22Rv1 (cell line): Measurements from ENCODE around the gene SLC7A8.

Experiments used
- H3K27ac ChIP-seq: fragments of 450-650 bp; 2 replicates; pipeline ENCODE4 v1.5.1; 2017
- ZFX ChIP-seq: fragments of 450-650 bp; IDR thresholded peaks from 2 replicates; pipeline ENCODE4 v1.6.1; 2017; ENCODE audit warnings: antibody characterized with exemption, borderline replicate concordance
- TF ChIP-seq, protein P1 (sequence below): fragments of 450-650 bp; IDR thresholded peaks from 2 replicates; pipeline ENCODE4 v1.5.1; 2017; ENCODE audit warnings: mild to moderate bottlenecking

SLC7A8 gene

DNA sequence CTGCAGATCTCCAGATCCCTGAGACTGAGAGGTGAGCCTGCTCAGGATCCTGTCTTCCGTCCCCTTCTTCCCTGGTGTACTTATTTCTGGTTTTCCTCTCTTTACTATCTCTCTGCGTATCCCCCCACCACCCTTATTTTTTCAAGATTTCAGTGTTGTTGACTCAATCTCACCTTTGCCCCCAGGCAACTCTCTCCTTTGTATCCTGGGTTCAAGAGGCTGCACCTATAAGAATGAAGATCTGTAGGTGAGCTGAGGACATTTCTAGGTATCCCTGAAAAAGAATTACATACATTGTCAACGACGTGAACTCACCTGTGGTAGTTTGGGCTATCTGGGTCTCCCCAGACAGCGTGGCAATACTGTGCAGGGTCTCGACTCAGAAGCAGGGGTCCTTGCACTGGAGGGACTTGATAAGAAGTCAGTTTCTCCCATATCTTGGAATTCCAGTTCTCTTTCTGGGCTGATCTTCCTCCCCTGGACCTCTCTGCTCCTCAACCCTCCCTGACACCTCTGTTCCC, 79.3 kb downstream of the SLC7A8 start:
- TF ChIP-seq, protein P1, sequence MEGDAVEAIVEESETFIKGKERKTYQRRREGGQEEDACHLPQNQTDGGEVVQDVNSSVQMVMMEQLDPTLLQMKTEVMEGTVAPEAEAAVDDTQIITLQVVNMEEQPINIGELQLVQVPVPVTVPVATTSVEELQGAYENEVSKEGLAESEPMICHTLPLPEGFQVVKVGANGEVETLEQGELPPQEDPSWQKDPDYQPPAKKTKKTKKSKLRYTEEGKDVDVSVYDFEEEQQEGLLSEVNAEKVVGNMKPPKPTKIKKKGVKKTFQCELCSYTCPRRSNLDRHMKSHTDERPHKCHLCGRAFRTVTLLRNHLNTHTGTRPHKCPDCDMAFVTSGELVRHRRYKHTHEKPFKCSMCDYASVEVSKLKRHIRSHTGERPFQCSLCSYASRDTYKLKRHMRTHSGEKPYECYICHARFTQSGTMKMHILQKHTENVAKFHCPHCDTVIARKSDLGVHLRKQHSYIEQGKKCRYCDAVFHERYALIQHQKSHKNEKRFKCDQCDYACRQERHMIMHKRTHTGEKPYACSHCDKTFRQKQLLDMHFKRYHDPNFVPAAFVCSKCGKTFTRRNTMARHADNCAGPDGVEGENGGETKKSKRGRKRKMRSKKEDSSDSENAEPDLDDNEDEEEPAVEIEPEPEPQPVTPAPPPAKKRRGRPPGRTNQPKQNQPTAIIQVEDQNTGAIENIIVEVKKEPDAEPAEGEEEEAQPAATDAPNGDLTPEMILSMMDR = no peak
- TF ChIP-seq ZFX = no peak
- no peak overlapping the region for H3K27ac ChIP-seq

DNA sequence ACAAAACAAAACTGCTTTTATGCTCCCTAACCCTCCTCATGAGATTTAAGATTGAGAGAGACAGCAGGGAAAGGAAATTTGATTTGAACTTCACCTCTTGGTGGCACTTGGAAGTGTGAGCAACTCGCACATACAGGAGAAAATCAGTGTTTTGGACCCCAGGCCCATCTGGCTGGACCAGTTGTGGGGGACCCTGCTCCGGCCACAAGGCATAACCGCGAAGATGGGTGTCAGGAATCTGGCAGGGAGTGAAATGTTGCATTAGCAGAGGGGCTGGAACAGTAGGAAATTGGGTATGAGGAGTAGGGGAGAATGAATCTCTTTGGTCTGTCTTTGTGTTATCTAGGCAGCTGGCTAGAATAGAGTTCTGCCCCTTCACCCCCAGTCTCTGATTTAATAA, 79.9 kb downstream of the SLC7A8 start:
- TF ChIP-seq ZFX = no peak
- TF ChIP-seq, protein P1 = no peak
- no peak overlapping the region for H3K27ac ChIP-seq

DNA sequence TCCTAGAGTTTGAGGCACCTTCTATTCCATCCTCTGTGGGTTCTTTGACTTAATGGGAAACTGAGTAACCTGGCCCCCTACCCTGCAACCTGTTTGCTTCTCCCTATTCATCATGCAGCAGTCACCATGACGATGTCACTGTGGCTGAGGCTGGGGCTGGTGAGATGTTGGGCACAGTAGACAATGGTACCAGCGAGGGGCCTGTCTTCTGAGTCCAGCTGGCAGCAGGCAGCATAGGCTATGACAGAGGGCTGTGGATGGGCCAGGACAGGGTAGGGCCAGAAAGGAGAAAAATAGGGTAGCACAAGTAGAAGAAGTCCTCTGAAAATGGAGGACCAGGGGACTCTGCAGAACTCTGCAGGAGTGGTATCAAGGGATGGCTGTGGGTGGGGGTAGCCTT, 80.7 kb downstream of the SLC7A8 start:
- TF ChIP-seq ZFX = no peak
- TF ChIP-seq, protein P1 = no peak
- no peak overlapping the region for H3K27ac ChIP-seq

DNA sequence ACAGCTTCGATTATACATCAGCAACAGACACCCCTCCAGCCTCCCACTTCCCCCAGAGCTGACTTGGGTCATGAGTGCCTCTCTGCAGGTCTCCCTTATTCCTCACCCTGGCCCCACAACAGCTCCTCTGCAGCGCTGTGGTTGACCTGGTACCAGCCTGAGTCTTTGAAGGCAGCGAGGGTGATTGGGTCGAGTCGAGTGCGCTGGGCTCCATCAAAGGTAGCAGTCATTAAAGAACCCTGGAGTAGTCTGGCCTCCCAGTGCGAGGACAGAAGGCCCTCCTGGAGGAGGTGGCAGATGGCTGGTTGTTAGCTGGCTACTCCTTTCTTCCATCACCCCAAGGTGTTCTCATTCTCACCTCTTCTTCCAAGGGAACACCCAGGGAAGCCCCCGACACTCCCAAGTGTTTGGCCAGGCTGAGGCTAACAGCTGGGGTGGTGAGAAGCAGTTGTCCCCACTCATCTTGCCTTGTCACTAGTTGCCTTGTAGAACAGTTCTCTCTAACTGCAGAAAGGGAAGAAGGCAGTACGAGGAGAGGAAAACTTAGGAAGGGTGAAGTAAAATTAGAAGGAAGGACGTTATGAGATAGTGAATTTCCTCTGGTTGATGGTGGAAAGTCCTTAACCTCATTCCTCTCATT, 81.4 kb downstream of the SLC7A8 start:
- H3K27ac ChIP-seq = no peak overlapping the region

DNA sequence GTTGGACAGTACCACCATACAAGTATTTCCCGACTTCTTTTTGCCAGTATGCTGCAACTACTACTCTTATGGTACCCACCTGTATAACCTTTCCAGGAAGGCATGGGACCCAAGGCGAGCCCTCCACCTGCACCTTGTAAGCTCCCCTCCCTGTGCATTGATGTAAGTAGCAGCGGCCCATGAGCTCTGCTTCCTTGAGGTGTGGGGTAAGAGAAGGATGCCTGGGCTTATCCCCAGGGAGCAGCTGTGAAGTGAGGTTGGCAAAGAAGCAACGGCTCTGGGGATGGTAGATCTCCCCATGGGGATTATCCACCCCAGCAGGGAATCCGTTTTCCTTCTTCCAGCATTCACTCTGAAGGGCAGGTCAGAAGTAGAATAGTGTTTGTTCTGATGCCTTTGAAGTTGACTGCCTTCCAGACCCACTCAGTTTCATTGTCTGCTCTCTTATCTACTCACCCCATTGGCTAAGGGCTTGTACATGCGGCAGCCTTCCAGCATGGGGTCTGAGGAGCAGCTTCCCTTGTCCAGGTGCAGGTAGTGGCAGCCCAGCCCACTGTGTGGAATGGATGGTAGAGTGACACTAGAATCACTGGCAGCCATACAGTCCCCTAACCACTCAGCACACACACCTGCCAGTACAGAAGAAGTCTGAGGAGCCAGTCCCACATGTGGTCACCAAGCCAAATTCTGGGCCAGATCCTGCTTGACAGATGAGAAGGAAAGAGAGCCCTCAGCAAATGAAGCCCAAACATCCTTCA, 82.1 kb downstream of the SLC7A8 start:
- no peak overlapping the region for H3K27ac ChIP-seq
- no peak for TF ChIP-seq ZFX
- TF ChIP-seq, protein P1 = no peak

More for the DNA sequence above, 81.4 kb downstream of the SLC7A8 start:
- TF ChIP-seq, protein P1 = no peak
- TF ChIP-seq ZFX = no peak

DNA sequence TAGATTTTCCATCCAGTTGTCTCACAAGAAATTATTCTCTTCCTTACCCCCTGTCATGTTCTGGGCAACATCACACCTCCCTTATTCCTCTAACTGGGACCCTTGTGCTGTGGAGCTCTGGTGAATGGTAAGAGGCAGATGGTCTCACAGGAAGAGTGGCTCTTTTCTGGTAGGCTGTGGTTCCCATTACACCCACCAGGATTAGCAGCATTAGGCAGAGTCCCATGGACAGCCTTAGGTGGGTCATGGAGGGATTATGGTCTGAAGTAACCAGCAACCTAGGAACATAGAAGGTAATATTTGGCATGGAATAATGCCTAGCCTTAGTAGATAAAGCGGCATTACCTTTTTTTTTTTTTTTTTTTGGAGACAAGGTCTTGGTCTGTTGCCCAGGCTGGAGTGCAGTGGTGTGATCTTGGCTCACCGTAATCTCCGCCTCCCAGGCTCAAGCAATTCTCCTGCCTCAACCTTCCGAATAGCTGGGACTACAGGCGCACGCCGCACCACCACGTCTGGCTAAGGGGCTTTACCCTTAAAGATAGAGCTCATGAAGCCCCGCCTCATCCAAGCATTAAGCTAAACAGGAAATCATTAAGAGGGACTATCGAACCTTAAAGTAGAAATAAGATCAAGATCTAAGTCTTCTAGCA, 84.1 kb downstream of the SLC7A8 start:
- TF ChIP-seq, protein P1 = no peak
- no peak overlapping the region for H3K27ac ChIP-seq

DNA sequence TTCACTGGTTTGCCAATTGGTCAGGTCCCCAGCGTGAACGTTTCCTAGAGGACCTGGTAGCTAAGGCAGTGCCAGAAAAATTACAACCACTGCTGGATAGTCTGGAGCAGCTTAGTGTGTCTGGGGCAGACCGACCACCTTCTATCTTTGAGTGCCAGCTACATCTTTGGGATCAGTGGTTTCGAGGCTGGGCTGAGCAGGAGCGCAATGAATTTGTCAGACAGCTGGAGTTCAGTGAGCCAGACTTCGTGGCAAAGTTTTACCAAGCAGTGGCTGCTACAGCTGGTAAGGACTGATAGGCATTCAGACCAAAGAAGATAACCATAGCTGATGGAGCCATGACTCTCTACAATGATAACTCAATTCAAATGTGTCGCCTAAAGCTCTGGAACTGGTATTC, 85.7 kb downstream of the SLC7A8 start:
- TF ChIP-seq, protein P1 = no peak
- no peak for TF ChIP-seq ZFX
- no peak overlapping the region for H3K27ac ChIP-seq
